GM12864 (cell line): ENCODE results near the gene CFAP61.

Source experiments
- DNase-seq: peaks from one replicate; pipeline ENCODE4 v3.0.0-alpha.2; 2011; ENCODE audit warnings: low read depth
- H3K4me3 ChIP-seq: 2 replicates; pipeline ENCODE4 v1.5.1; 2011; ENCODE audit warnings: mild to moderate bottlenecking, low read depth, low read length, control low read depth
- CTCF ChIP-seq: IDR thresholded peaks from 2 replicates; pipeline ENCODE4 v1.5.1; 2011; ENCODE audit warnings: low read depth, mild to moderate bottlenecking, moderate library complexity, low read length, control low read depth, inconsistent platforms; ENCODE audit errors: missing control alignments

Gene CFAP61

GRCh38 chr20:20395903-20396568, 343.7 kb downstream of the CFAP61 start:
- DNase-seq = no peak
- H3K4me3 ChIP-seq = no peak overlapping the region
- no peak for TF ChIP-seq CTCF

DNA sequence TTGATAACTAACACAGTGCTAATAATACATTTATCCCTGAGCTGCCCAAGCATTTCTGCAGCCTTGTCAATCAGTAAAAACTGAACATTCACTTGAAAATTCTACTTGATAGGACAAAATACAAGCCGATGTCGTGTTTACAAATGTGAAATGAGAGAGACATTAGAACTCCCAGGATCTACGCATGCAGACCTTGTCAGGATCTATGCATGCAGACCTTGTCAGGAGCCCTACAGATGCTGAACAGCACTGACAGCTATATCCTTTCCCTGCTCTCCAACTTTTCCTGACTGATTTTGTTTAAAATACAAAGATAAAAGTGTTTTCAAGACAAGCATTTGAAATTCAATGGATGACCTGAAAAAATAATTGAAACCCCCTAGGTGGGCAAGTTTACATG, 344.5 kb downstream of the CFAP61 start:
- no peak overlapping the region for H3K4me3 ChIP-seq
- no peak for TF ChIP-seq CTCF
- DNase-seq = no peak

- no peak overlapping the region for H3K4me3 ChIP-seq
- DNase-seq = no peak
- no peak for TF ChIP-seq CTCF
Observed at GRCh38 chr20:20398123-20398522, 345.8 kb downstream of the CFAP61 start.

- DNase-seq = no peak
- TF ChIP-seq CTCF = no peak
- no peak overlapping the region for H3K4me3 ChIP-seq
Observed at GRCh38 chr20:20399531-20400500, 347.5 kb downstream of the CFAP61 start.

GRCh38 chr20:20401991-20402390, 349.7 kb downstream of the CFAP61 start:
- DNase-seq = no peak
- no peak overlapping the region for H3K4me3 ChIP-seq
- no peak for TF ChIP-seq CTCF

DNA sequence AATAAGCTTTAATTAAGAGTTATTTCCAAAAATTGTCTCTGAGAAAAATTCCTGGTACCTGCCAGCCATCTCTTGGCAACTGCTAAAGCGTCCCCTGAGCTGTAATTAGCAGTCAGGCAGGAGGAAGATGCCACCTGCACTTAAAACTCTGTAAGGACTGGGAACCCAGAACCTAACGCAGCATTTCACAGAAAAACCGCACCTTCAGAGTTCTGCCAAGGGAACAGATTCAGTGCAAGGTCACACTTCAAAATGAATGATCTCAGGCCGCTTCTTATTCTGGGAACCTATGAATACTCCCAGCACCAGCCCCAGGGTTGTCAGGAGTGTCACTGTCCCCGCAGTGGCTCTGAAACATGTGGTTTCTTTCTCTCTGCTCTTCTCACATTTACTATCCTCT, 352.3 kb downstream of the CFAP61 start:
- no peak for TF ChIP-seq CTCF
- H3K4me3 ChIP-seq = no peak overlapping the region
- no peak for DNase-seq

DNA sequence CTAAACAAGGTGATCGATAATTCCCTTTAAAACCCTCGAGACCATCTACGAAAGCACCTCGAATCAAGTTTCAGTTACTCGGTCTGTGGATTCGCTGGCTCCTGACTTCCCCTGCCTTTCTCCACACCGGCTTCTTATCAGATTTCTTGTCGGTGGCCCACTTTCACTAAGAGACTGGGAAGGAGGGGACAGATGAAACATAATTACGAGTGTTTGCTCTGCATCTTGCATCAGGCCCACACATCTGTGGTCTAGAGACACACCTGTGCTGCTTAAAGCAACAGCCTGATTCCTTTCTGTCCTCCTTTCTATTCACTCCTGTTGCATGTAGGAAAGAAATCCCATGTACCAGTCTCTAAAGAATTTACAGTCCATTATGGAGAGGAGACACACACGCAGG, 353.3 kb downstream of the CFAP61 start:
- TF ChIP-seq CTCF = no peak
- DNase-seq = no peak
- H3K4me3 ChIP-seq = no peak overlapping the region
